Measurements from ENCODE around the gene CSAG3.
"Not testable (repeated sequence)": the region's sequence is repeated elsewhere in the genome, so short reads cannot be mapped to it uniquely, and the experiment has no call there.

DNA sequence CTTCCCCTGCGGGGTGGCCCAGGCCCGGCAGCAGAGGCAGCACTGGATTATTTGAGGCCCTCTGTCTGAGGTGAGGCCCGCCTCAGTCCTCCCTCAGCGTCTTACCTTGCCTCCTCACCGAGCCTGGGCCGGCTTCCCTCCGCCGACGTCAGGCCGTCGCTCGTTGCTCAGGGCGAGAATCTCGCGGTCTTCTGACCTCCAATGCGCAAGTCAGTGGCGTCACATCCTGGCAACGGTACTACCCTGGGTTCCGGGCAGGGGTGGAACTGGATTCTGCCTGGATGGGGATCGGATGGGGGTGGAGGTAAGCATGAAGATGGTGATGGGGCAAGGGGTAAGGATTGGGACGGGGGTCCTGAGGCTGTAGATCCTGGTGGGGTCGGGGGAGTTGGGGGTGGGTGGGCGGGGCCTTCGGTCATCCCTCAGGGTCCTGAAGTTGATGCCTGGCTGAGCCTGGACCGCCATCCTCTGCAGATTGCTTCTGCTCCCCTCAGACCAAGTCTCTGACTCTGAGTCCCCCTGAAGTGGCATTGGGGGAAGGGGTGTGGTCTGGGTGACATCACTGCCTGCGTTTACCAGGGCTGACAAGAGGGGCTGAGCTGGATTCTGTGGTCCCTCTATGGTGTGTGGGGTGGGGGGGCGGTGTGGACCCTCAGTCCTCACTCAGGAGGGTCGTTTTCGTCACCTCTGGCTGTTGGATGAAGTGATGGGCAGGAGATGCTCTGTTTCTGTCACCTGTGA lies 10.7 kb downstream of the CSAG3 start, which contains the start of gene MAGEA6:
- TF ChIP-seq POLR2A (IDR thresholded peaks at IDR 0.05) = not testable (repeated sequence)
- TF ChIP-seq, protein P1, sequence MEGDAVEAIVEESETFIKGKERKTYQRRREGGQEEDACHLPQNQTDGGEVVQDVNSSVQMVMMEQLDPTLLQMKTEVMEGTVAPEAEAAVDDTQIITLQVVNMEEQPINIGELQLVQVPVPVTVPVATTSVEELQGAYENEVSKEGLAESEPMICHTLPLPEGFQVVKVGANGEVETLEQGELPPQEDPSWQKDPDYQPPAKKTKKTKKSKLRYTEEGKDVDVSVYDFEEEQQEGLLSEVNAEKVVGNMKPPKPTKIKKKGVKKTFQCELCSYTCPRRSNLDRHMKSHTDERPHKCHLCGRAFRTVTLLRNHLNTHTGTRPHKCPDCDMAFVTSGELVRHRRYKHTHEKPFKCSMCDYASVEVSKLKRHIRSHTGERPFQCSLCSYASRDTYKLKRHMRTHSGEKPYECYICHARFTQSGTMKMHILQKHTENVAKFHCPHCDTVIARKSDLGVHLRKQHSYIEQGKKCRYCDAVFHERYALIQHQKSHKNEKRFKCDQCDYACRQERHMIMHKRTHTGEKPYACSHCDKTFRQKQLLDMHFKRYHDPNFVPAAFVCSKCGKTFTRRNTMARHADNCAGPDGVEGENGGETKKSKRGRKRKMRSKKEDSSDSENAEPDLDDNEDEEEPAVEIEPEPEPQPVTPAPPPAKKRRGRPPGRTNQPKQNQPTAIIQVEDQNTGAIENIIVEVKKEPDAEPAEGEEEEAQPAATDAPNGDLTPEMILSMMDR (IDR thresholded peaks at IDR 0.05) = not testable (repeated sequence)
